SU-DHL-6 (cell line): ENCODE results near the gene GFOD2.

Experiments used
- H2AFZ ChIP-seq: fragments of 200-600 bp; sonication (generic); 2 replicates; pipeline ENCODE4 v1.6.1; 2014; ENCODE audit warnings: low read depth, mild to moderate bottlenecking, moderate library complexity, mixed read lengths, antibody characterized with exemption, low read length; ENCODE audit not compliant: severe bottlenecking
- H3F3A ChIP-seq: fragments of 200-600 bp; shearing (Covaris generic); 2 replicates; pipeline ENCODE4 v1.6.0; 2016; ENCODE audit warnings: antibody characterized with exemption, mild to moderate bottlenecking; ENCODE audit not compliant: insufficient read depth
- H3K27ac ChIP-seq: fragments of 200-600 bp; sonication (generic); 2 replicates; pipeline ENCODE4 v1.5.1; 2016; ENCODE audit warnings: low read depth, mild to moderate bottlenecking, low read length, moderate library complexity, mixed read lengths
- H3K27me3 ChIP-seq: fragments of 200-600 bp; sonication (generic), shearing (Covaris generic); 2 replicates; pipeline ENCODE4 v1.6.0; 2014; ENCODE audit warnings: mild to moderate bottlenecking, low read length
- H3K36me3 ChIP-seq: fragments of 200-600 bp; sonication (generic); 2 replicates; pipeline ENCODE4 v1.6.1; 2014; ENCODE audit warnings: mild to moderate bottlenecking, low read length, mixed read lengths
- H3K4me2 ChIP-seq: fragments of 300-600, 200-600 bp; shearing (Covaris generic), sonication (generic); 2 replicates; pipeline ENCODE4 v1.6.0; 2014; ENCODE audit warnings: low read length, low read depth, mild to moderate bottlenecking; ENCODE audit not compliant: poor library complexity, severe bottlenecking
- H3K4me3 ChIP-seq: fragments of 200-600 bp; sonication (generic); 2 replicates; pipeline ENCODE4 v1.5.1; 2014; ENCODE audit warnings: antibody characterized with exemption, low read length, mild to moderate bottlenecking, mixed read lengths; ENCODE audit not compliant: insufficient read depth, poor library complexity, severe bottlenecking
- H3K79me2 ChIP-seq: fragments of 200-600 bp; sonication (generic); 2 replicates; pipeline ENCODE4 v1.6.1; 2014; ENCODE audit warnings: mild to moderate bottlenecking, low read length, moderate library complexity; ENCODE audit not compliant: insufficient read depth
- H3K9ac ChIP-seq: fragments of 200-600 bp; sonication (generic); 2 replicates; pipeline ENCODE4 v1.7.0; 2014; ENCODE audit warnings: mild to moderate bottlenecking, low read length
- H3K9me2 ChIP-seq: fragments of 200-600 bp; sonication (generic); replicated peaks from 2 replicates; pipeline ENCODE4 v1.6.1; 2014; ENCODE audit warnings: low read length; ENCODE audit not compliant: insufficient read depth
- H3K9me3 ChIP-seq: fragments of 200-600 bp; sonication (generic); 2 replicates; pipeline ENCODE4 v1.6.1; 2014; ENCODE audit warnings: low read length, mixed read lengths; ENCODE audit not compliant: insufficient read depth
- H4K20me1 ChIP-seq: fragments of 200-600 bp; sonication (generic); 2 replicates; pipeline ENCODE4 v1.6.1; 2014; ENCODE audit warnings: low read depth, mild to moderate bottlenecking, antibody characterized with exemption, low read length, moderate library complexity, mixed read lengths
- EZH2phosphoT487 ChIP-seq: fragments of 200-600 bp; sonication (generic), shearing (Covaris generic); conservative IDR thresholded peaks from 2 replicates; pipeline ENCODE4 v1.6.1; 2018; ENCODE audit warnings: mild to moderate bottlenecking, antibody characterized with exemption, low read length, moderate library complexity, mixed read lengths
- TF ChIP-seq, protein P1 (sequence below): fragments of 200-600 bp; sonication (generic); IDR thresholded peaks from one replicate; pipeline ENCODE4 v1.5.1; 2017; ENCODE audit warnings: antibody characterized with exemption, mild to moderate bottlenecking, low read length, moderate library complexity; ENCODE audit not compliant: insufficient read depth, poor library complexity, severe bottlenecking

GFOD2 gene

DNA sequence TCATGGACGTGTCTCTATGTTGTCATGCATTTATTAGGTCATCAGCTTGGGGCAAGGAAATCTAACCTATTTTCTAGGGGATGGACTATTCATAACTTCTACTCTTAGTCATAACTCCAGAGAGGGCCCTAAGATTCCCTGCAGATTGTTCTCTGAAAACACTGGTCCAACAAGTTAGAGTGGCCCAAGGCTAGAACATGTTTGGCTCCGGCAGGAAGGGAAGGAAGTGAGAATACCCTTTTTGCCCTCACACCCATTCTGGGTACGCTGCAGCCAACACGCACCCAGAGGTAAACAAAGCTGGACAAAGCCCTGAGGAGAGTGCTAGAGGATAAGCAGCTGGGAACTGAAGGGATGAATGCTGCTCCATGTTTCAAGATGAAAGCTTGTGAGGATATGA is 42.6 kb downstream of the GFOD2 start:
- Histone ChIP-seq H4K20me1 (no peaks in the 10 kb centered on the region), H3K9ac (no peak overlapping the region), H3K36me3 (no peaks in the 10 kb centered on the region), H3K79me2 (no peaks in the 10 kb centered on the region), H3K4me3 (no peak overlapping the region), H2AFZ (no peak overlapping the region), H3K4me2 (no peak overlapping the region), H3K9me2 (no peaks in the 10 kb centered on the region), H3K9me3 (no peaks in the 10 kb centered on the region), H3K27ac (no peak overlapping the region), H3F3A (no peaks in the 10 kb centered on the region), H3K27me3 (no peaks in the 10 kb centered on the region)
- no peak for TF ChIP-seq EZH2phosphoT487
- TF ChIP-seq, protein P1, sequence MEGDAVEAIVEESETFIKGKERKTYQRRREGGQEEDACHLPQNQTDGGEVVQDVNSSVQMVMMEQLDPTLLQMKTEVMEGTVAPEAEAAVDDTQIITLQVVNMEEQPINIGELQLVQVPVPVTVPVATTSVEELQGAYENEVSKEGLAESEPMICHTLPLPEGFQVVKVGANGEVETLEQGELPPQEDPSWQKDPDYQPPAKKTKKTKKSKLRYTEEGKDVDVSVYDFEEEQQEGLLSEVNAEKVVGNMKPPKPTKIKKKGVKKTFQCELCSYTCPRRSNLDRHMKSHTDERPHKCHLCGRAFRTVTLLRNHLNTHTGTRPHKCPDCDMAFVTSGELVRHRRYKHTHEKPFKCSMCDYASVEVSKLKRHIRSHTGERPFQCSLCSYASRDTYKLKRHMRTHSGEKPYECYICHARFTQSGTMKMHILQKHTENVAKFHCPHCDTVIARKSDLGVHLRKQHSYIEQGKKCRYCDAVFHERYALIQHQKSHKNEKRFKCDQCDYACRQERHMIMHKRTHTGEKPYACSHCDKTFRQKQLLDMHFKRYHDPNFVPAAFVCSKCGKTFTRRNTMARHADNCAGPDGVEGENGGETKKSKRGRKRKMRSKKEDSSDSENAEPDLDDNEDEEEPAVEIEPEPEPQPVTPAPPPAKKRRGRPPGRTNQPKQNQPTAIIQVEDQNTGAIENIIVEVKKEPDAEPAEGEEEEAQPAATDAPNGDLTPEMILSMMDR = no peak

DNA sequence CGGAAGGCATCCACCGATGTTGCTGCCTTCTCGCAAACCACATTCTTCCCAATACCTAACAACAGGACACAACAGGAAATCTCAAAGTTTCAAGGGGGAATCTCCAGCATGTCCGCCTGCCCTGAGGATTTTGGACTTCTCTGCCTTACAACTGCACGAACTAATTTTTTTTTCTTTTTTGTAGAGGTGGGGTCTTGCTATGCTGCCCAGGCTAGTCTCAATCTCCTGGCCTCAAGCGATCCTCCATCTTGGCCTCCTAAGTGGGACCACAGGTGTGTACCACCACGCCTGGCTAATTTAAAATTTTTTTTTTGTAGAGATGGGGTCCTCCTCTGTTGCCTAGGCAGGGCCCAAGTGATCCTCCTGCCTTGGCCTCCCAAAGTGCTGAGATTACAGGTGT is 43.1 kb downstream of the GFOD2 start:
- H3K36me3 ChIP-seq = no peaks in the 10 kb centered on the region
- H3K27ac ChIP-seq = no peak overlapping the region
- no peaks in the 10 kb centered on the region for H3F3A ChIP-seq
- H3K4me3 ChIP-seq = no peak overlapping the region
- H3K9me3 ChIP-seq = no peaks in the 10 kb centered on the region
- H4K20me1 ChIP-seq = no peaks in the 10 kb centered on the region
- TF ChIP-seq, protein P1 = no peak
- no peak for TF ChIP-seq EZH2phosphoT487
- no peak overlapping the region for H3K9ac ChIP-seq
- H3K4me2 ChIP-seq = no peak overlapping the region
- no peak overlapping the region for H2AFZ ChIP-seq
- H3K9me2 ChIP-seq = no peaks in the 10 kb centered on the region
- H3K27me3 ChIP-seq = no peaks in the 10 kb centered on the region
- H3K79me2 ChIP-seq = no peaks in the 10 kb centered on the region

DNA sequence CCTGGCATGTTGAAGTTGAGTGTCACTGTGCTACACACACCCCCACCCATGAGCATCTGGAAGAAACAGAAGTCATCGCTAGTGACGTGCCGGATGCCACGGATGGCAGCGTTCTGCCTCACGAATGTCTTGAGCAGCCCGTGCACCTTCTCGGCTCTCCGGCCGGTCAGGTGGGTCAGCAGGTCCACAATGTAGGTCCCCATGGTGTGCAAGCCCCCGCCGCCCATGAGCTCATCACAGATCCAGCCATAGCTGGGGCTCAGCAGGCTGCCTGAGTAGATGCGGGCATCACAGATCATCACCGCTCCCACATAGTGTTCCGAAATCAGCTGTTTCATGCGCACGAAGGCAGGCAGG is 43.6 kb downstream of the GFOD2 start:
- TF ChIP-seq, protein P1 = no peak
- TF ChIP-seq EZH2phosphoT487 = no peak
- H3K27me3 ChIP-seq = no peaks in the 10 kb centered on the region
- no peaks in the 10 kb centered on the region for H3K9me3 ChIP-seq
- no peaks in the 10 kb centered on the region for H3K36me3 ChIP-seq
- no peak overlapping the region for H2AFZ ChIP-seq
- H3K79me2 ChIP-seq = no peaks in the 10 kb centered on the region
- H4K20me1 ChIP-seq = no peaks in the 10 kb centered on the region
- no peaks in the 10 kb centered on the region for H3F3A ChIP-seq
- no peak overlapping the region for H3K9ac ChIP-seq
- H3K4me3 ChIP-seq = no peak overlapping the region
- no peaks in the 10 kb centered on the region for H3K9me2 ChIP-seq
- no peak overlapping the region for H3K4me2 ChIP-seq
- no peak overlapping the region for H3K27ac ChIP-seq
